ENCODE results near the gene TELO2.

The TELO2 gene

DNA sequence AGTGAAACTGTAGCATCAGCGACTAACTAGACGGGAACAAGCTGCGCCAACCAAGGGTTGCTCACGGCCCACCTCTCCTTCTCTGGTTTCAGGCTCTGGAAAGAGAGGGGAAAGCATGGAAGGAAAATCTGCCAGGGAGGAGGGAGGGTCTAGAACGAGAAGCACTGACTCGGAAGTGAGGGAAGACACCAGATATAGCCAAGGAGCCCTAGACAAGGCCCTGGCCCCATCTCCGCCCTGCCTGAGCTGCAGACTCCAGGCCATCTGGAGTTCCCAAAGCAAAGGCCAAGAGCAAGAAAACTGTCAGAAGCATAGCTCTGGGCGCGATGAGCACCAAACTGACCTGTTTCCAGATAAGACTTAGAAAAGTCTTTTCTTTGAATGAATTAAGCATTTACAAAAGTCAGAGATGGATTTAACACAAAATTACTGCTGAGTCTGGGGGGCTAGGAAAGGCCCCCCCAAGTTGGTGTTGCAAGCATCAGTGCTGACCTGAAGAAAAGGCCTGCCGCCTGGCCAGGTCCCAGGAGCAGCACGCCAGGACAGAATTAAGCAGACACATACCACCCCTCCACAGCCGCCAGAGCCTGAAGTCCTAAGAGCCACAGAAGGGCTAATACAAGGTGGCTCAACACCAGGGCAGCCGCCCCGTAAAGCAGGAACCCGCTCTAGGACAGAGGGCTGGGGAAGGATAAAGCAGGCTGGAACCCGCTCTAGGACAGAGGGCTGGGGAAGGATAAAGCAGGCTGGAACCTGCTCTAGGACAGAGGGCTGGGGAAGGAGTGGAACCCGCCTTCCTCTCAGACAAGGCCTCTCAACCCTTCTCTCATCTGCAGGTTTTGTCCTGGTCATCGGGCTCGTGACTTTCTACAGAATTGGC lies 61.0 kb downstream of the TELO2 start:
- no peaks in the 10 kb centered on the region for H3K9me3 ChIP-seq (ENCODE audit: control insufficient read depth, insufficient read depth, low read depth, low read length)
- TF ChIP-seq SP7 (tag by site-specific recombination; IDR thresholded peaks at IDR 0.05) (no peak), KLF16 (tag by site-specific recombination; IDR thresholded peaks at IDR 0.05) (no peak), ZNF19 (tag by site-specific recombination; IDR thresholded peaks at IDR 0.05; ENCODE audit: low read depth) (no peak), ZFP69B (tag by site-specific recombination; IDR thresholded peaks at IDR 0.05) (no peak), ZNF140 (tag by site-specific recombination; IDR thresholded peaks at IDR 0.05) (no peak)
- TF ChIP-seq, protein P1, sequence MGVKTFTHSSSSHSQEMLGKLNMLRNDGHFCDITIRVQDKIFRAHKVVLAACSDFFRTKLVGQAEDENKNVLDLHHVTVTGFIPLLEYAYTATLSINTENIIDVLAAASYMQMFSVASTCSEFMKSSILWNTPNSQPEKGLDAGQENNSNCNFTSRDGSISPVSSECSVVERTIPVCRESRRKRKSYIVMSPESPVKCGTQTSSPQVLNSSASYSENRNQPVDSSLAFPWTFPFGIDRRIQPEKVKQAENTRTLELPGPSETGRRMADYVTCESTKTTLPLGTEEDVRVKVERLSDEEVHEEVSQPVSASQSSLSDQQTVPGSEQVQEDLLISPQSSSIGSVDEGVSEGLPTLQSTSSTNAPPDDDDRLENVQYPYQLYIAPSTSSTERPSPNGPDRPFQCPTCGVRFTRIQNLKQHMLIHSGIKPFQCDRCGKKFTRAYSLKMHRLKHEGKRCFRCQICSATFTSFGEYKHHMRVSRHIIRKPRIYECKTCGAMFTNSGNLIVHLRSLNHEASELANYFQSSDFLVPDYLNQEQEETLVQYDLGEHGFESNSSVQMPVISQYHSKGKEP (tag by site-specific recombination; IDR thresholded peaks at IDR 0.05), result no peak
- H3K4me3 ChIP-seq (ENCODE audit: low read depth, low read length), result no peak overlapping the region
- H3K4me1 ChIP-seq (ENCODE audit: control insufficient read depth, insufficient read depth, low read length), result no peaks in the 10 kb centered on the region
- H3K27ac ChIP-seq (ENCODE audit: extremely low read depth, low read depth, low read length), result no peak overlapping the region
- ChIA-PET CTCF (no interaction called here), POLR2A (no interaction called here)
- H3K36me3 ChIP-seq (ENCODE audit: control insufficient read depth in 2 of 2, insufficient read depth in 1 of 2, low read length in 2 of 2), result peaks cover 3 to 54% of the 10 kb centered on the region in 2 experiments; a peak in 2 of 3 replicates

DNA sequence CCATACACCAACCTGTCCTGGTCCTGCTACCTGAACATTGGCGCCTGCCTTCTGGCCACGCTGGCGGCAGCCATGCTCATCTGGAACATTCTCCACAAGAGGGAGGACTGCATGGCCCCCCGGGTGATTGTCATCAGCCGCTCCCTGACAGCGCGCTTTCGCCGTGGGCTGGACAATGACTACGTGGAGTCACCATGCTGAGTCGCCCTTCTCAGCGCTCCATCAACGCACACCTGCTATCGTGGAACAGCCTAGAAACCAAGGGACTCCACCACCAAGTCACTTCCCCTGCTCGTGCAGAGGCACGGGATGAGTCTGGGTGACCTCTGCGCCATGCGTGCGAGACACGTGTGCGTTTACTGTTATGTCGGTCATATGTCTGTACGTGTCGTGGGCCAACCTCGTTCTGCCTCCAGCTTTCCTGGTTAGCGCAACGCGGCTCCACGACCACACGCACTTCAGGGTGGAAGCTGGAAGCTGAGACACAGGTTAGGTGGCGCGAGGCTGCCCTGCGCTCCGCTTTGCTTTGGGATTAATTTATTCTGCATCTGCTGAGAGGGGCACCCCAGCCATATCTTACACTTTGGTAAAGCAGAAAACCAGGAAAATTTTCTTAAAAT lies 61.8 kb downstream of the TELO2 start:
- TF ChIP-seq, protein P2, sequence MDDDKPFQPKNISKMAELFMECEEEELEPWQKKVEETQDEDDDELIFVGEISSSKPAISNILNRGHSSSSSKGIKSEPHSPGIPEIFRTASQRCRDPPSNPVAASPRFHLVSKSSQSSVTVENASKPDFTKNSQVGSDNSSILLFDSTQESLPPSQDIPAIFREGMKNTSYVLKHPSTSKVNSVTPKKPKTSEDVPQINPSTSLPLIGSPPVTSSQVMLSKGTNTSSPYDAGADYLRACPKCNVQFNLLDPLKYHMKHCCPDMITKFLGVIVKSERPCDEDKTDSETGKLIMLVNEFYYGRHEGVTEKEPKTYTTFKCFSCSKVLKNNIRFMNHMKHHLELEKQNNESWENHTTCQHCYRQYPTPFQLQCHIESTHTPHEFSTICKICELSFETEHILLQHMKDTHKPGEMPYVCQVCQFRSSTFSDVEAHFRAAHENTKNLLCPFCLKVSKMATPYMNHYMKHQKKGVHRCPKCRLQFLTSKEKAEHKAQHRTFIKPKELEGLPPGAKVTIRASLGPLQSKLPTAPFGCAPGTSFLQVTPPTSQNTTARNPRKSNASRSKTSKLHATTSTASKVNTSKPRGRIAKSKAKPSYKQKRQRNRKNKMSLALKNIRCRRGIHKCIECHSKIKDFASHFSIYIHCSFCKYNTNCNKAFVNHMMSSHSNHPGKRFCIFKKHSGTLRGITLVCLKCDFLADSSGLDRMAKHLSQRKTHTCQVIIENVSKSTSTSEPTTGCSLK (tag by site-specific recombination; IDR thresholded peaks at IDR 0.05), result no peak
- TF ChIP-seq KLF8 (tag by site-specific recombination; IDR thresholded peaks at IDR 0.05) (no peak), PRDM1 (tag by site-specific recombination; IDR thresholded peaks at IDR 0.05) (no peak), ZNF174 (tag by site-specific recombination; IDR thresholded peaks at IDR 0.05) (no peak), ZFP3 (tag by site-specific recombination; IDR thresholded peaks at IDR 0.05; ENCODE audit: low read depth) (no peak), ZBTB7A (tag by site-specific recombination; IDR thresholded peaks at IDR 0.05; ENCODE audit: low read depth) (no peak), MZF1 (tag by site-specific recombination; IDR thresholded peaks at IDR 0.05; ENCODE audit: borderline replicate concordance) (no peak), FEZF1 (tag by site-specific recombination; IDR thresholded peaks at IDR 0.05) (no peak), ZNF600 (tag by site-specific recombination; IDR thresholded peaks at IDR 0.05) (no peak), ZNF660 (tag by site-specific recombination; IDR thresholded peaks at IDR 0.05) (no peak), ZNF292 (tag by site-specific recombination; IDR thresholded peaks at IDR 0.05; ENCODE audit: borderline replicate concordance, low read depth) (no peak), OSR2 (tag by site-specific recombination; IDR thresholded peaks at IDR 0.05) (no peak)
- TF ChIP-seq, protein P3, sequence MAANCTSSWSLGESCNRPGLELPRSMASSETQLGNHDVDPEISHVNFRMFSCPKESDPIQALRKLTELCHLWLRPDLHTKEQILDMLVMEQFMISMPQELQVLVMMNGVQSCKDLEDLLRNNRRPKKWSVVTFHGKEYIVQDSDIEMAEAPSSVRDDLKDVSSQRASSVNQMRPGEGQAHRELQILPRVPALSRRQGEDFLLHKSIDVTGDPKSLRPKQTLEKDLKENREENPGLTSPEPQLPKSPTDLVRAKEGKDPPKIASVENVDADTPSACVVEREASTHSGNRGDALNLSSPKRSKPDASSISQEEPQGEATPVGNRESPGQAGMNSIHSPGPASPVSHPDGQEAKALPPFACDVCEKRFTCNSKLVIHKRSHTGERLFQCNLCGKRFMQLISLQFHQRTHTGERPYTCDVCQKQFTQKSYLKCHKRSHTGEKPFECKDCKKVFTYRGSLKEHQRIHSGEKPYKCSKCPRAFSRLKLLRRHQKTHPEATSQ (tag by site-specific recombination; IDR thresholded peaks at IDR 0.05), result no peak
- TF ChIP-seq, protein P4, sequence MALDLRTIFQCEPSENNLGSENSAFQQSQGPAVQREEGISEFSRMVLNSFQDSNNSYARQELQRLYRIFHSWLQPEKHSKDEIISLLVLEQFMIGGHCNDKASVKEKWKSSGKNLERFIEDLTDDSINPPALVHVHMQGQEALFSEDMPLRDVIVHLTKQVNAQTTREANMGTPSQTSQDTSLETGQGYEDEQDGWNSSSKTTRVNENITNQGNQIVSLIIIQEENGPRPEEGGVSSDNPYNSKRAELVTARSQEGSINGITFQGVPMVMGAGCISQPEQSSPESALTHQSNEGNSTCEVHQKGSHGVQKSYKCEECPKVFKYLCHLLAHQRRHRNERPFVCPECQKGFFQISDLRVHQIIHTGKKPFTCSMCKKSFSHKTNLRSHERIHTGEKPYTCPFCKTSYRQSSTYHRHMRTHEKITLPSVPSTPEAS (tag by site-specific recombination; IDR thresholded peaks at IDR 0.05), result no peak
- TF ChIP-seq, protein P5, sequence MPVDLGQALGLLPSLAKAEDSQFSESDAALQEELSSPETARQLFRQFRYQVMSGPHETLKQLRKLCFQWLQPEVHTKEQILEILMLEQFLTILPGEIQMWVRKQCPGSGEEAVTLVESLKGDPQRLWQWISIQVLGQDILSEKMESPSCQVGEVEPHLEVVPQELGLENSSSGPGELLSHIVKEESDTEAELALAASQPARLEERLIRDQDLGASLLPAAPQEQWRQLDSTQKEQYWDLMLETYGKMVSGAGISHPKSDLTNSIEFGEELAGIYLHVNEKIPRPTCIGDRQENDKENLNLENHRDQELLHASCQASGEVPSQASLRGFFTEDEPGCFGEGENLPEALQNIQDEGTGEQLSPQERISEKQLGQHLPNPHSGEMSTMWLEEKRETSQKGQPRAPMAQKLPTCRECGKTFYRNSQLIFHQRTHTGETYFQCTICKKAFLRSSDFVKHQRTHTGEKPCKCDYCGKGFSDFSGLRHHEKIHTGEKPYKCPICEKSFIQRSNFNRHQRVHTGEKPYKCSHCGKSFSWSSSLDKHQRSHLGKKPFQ (tag by site-specific recombination; IDR thresholded peaks at IDR 0.05), result no peak
- no peak overlapping the region for H3K4me3 ChIP-seq (ENCODE audit: low read depth, low read length)
- POLR2A ChIA-PET, result no interaction called here
- no peaks in the 10 kb centered on the region for H3K9me3 ChIP-seq (ENCODE audit: control insufficient read depth, insufficient read depth, low read depth, low read length)
- CTCF ChIA-PET, result no interaction called here
- H3K27ac ChIP-seq (ENCODE audit: extremely low read depth, low read depth, low read length), result no peak overlapping the region
- no peaks in the 10 kb centered on the region for H3K4me1 ChIP-seq (ENCODE audit: control insufficient read depth, insufficient read depth, low read length)
- peaks cover 3 to 62% of the 10 kb centered on the region in 2 experiments; a peak in 2 of 3 replicates for H3K36me3 ChIP-seq (ENCODE audit: control insufficient read depth in 2 of 2, insufficient read depth in 1 of 2, low read length in 2 of 2)
